Stimulated activated naive CD8-positive, alpha-beta T cell treated with anti-CD3 and anti-CD28 coated beads, Interleukin-15, Interleukin-2, amounts not matched to agents 100 ng/mL and 50 ng/mL, for 24 hours (primary cell): ENCODE measurements around the gene PUS10.
"Not testable (repeated sequence)": the region's sequence is repeated elsewhere in the genome, so short reads cannot be mapped to it uniquely, and the experiment has no call there.

Source experiments
- H3K27ac Mint-ChIP-seq: one replicate; pipeline ENCODE4 v1.8.0; 2021; ENCODE audit warnings: mild to moderate bottlenecking, mixed read lengths
- H3K27me3 Mint-ChIP-seq: one replicate; pipeline ENCODE4 v1.8.0; 2021; ENCODE audit warnings: mixed read lengths
- H3K36me3 Mint-ChIP-seq: one replicate; pipeline ENCODE4 v1.8.0; 2021; ENCODE audit warnings: low read depth, mixed read lengths
- H3K4me1 Mint-ChIP-seq: one replicate; pipeline ENCODE4 v1.8.0; 2021; ENCODE audit warnings: low read depth, mixed read lengths
- H3K4me3 Mint-ChIP-seq: one replicate; pipeline ENCODE4 v1.8.0; 2021; ENCODE audit warnings: mild to moderate bottlenecking, mixed read lengths
- H3K9me3 Mint-ChIP-seq: one replicate; pipeline ENCODE4 v1.8.0; 2021; ENCODE audit warnings: mixed read lengths

The PUS10 gene

GRCh38 chr2:60989259-60989658 lies 28.8 kb downstream of the PUS10 start:
- Mint-ChIP-seq H3K27me3 (no peaks in the 10 kb centered on the region), H3K36me3 (peaks cover 25% of the 10 kb centered on the region), H3K9me3 (peaks cover 4% of the 10 kb centered on the region), H3K4me1 (peaks cover 19% of the 10 kb centered on the region), H3K4me3 (no peak overlapping the region), H3K27ac (peak overlapping the region; percentile 10)

GRCh38 chr2:60987656-60988055 lies 30.4 kb downstream of the PUS10 start:
- not testable (repeated sequence) for H3K27ac Mint-ChIP-seq, H3K4me1 Mint-ChIP-seq, H3K9me3 Mint-ChIP-seq, H3K27me3 Mint-ChIP-seq, H3K4me3 Mint-ChIP-seq
- peaks cover 23% of the 10 kb centered on the region for H3K36me3 Mint-ChIP-seq

GRCh38 chr2:60987041-60987440 lies 31.0 kb downstream of the PUS10 start:
- Mint-ChIP-seq H3K4me1 (peaks cover 3% of the 10 kb centered on the region), H3K27me3 (no peaks in the 10 kb centered on the region), H3K36me3 (peaks cover 18% of the 10 kb centered on the region), H3K4me3 (no peak overlapping the region), H3K9me3 (peaks cover 4% of the 10 kb centered on the region), H3K27ac (no peak overlapping the region)

- Mint-ChIP-seq H3K27me3 (no peaks in the 10 kb centered on the region), H3K36me3 (no peaks in the 10 kb centered on the region), H3K27ac (no peak overlapping the region), H3K9me3 (no peaks in the 10 kb centered on the region), H3K4me3 (no peak overlapping the region), H3K4me1 (peaks cover 9% of the 10 kb centered on the region)
Measured at GRCh38 chr2:60984720-60985119, 33.3 kb downstream of the PUS10 start.

GRCh38 chr2:60982066-60982465 lies 36.0 kb downstream of the PUS10 start:
- H3K36me3 Mint-ChIP-seq, H3K27me3 Mint-ChIP-seq, H3K27ac Mint-ChIP-seq, H3K9me3 Mint-ChIP-seq, H3K4me3 Mint-ChIP-seq: not testable (repeated sequence)
- peaks cover 28% of the 10 kb centered on the region for H3K4me1 Mint-ChIP-seq

GRCh38 chr2:60980071-60980815 lies 37.8 kb downstream of the PUS10 start:
- Mint-ChIP-seq H3K27ac (no peak overlapping the region), H3K4me3 (no peak overlapping the region), H3K27me3 (no peaks in the 10 kb centered on the region), H3K36me3 (no peaks in the 10 kb centered on the region), H3K4me1 (peaks cover 36% of the 10 kb centered on the region), H3K9me3 (no peaks in the 10 kb centered on the region)

- Mint-ChIP-seq H3K36me3 (no peaks in the 10 kb centered on the region), H3K9me3 (no peaks in the 10 kb centered on the region), H3K27me3 (no peaks in the 10 kb centered on the region), H3K4me1 (peaks cover 33% of the 10 kb centered on the region), H3K27ac (no peak overlapping the region), H3K4me3 (no peak overlapping the region)
Measured at GRCh38 chr2:60979231-60979630, 38.8 kb downstream of the PUS10 start.

GRCh38 chr2:60977562-60977895 lies 40.5 kb downstream of the PUS10 start:
- Mint-ChIP-seq H3K4me1 (peaks cover 34% of the 10 kb centered on the region), H3K9me3 (no peaks in the 10 kb centered on the region), H3K27me3 (no peaks in the 10 kb centered on the region), H3K36me3 (no peaks in the 10 kb centered on the region), H3K4me3 (no peak overlapping the region), H3K27ac (peak overlapping the region; percentile 45)

GRCh38 chr2:60976875-60977561 lies 41.0 kb downstream of the PUS10 start:
- H3K4me1 Mint-ChIP-seq = peaks cover 37% of the 10 kb centered on the region
- no peaks in the 10 kb centered on the region for H3K36me3 Mint-ChIP-seq
- H3K27ac Mint-ChIP-seq = peak overlapping the region; percentile 45
- H3K27me3 Mint-ChIP-seq = no peaks in the 10 kb centered on the region
- H3K4me3 Mint-ChIP-seq = no peak overlapping the region
- no peaks in the 10 kb centered on the region for H3K9me3 Mint-ChIP-seq

GRCh38 chr2:60976256-60976850 lies 41.7 kb downstream of the PUS10 start:
- Mint-ChIP-seq H3K27me3 (no peaks in the 10 kb centered on the region), H3K36me3 (no peaks in the 10 kb centered on the region), H3K4me1 (peaks cover 41% of the 10 kb centered on the region), H3K9me3 (no peaks in the 10 kb centered on the region), H3K4me3 (no peak overlapping the region), H3K27ac (no peak overlapping the region)

- H3K27ac Mint-ChIP-seq = no peak overlapping the region
- H3K36me3 Mint-ChIP-seq = no peaks in the 10 kb centered on the region
- H3K4me1 Mint-ChIP-seq = peaks cover 38% of the 10 kb centered on the region
- H3K9me3 Mint-ChIP-seq = no peaks in the 10 kb centered on the region
- no peaks in the 10 kb centered on the region for H3K27me3 Mint-ChIP-seq
- no peak overlapping the region for H3K4me3 Mint-ChIP-seq
Measured at GRCh38 chr2:60974652-60975051, 43.4 kb downstream of the PUS10 start.

- no peaks in the 10 kb centered on the region for H3K36me3 Mint-ChIP-seq
- no peaks in the 10 kb centered on the region for H3K9me3 Mint-ChIP-seq
- H3K4me1 Mint-ChIP-seq = peaks cover 37% of the 10 kb centered on the region
- no peak overlapping the region for H3K4me3 Mint-ChIP-seq
- no peak overlapping the region for H3K27ac Mint-ChIP-seq
- no peaks in the 10 kb centered on the region for H3K27me3 Mint-ChIP-seq
Measured at GRCh38 chr2:60973705-60974104, 44.4 kb downstream of the PUS10 start.

- no peaks in the 10 kb centered on the region for H3K27me3 Mint-ChIP-seq
- H3K4me1 Mint-ChIP-seq = peaks cover 36% of the 10 kb centered on the region
- H3K4me3 Mint-ChIP-seq = no peak overlapping the region
- no peaks in the 10 kb centered on the region for H3K36me3 Mint-ChIP-seq
- no peaks in the 10 kb centered on the region for H3K9me3 Mint-ChIP-seq
- no peak overlapping the region for H3K27ac Mint-ChIP-seq
Measured at GRCh38 chr2:60972889-60973656, 45.0 kb downstream of the PUS10 start.

GRCh38 chr2:60966507-60967405 lies 51.3 kb downstream of the PUS10 start:
- Mint-ChIP-seq H3K4me3 (peak overlapping the region; percentile 33), H3K36me3 (peaks cover 17% of the 10 kb centered on the region), H3K27me3 (no peaks in the 10 kb centered on the region), H3K9me3 (no peaks in the 10 kb centered on the region), H3K4me1 (peaks cover 57% of the 10 kb centered on the region), H3K27ac (peak overlapping the region; percentile 51)
